Middle frontal gyrus (tissue), 1 donor: ENCODE results near the gene ACTR1B.
"Not testable (repeated sequence)": the region's sequence is repeated elsewhere in the genome, so short reads cannot be mapped to it uniquely, and the experiment has no call there.

ENCODE experiments used
- DNase-seq: peaks from one replicate; pipeline ENCODE4 v3.0.0-alpha.2; 2015; ENCODE audit warnings: low spot score; ENCODE audit errors: extremely low spot score

ACTR1B gene

GRCh38 chr2:97659256-97660043 lies 4.4 kb downstream of the ACTR1B start:
- DNase-seq: no peak

- no peak for DNase-seq
These were observed 5.1 kb downstream of the ACTR1B start for GRCh38 chr2:97658691-97659157.

GRCh38 chr2:97657986-97658690 lies 5.7 kb downstream of the ACTR1B start:
- no peak for DNase-seq

GRCh38 chr2:97656905-97657587 lies 6.8 kb downstream of the ACTR1B start:
- no peak for DNase-seq

- DNase-seq: no peak
These were observed 7.6 kb downstream of the ACTR1B start for GRCh38 chr2:97656129-97656755.

GRCh38 chr2:97654791-97655190 lies 9.1 kb downstream of the ACTR1B start:
- DNase-seq: no peak

GRCh38 chr2:97654309-97654708 lies 9.5 kb downstream of the ACTR1B start:
- no peak for DNase-seq

- no peak for DNase-seq
These were observed 10.0 kb downstream of the ACTR1B start for GRCh38 chr2:97653874-97654273.

GRCh38 chr2:97653473-97653872 lies 10.4 kb downstream of the ACTR1B start:
- no peak for DNase-seq

GRCh38 chr2:97651114-97651513 lies 12.7 kb downstream of the ACTR1B start:
- no peak for DNase-seq

GRCh38 chr2:97646977-97647376 lies 16.9 kb downstream of the ACTR1B start:
- no peak for DNase-seq

- DNase-seq: peak; percentile 98
These were observed 17.9 kb downstream of the ACTR1B start, which contains the start of gene COX5B for GRCh38 chr2:97645695-97646629. Gene COX5B, plus strand, starts transcription at chr2:97646062. Its CDS starts 25 bp downstream, at chr2:97646087.

- no peak for DNase-seq
These were observed 18.6 kb downstream of the ACTR1B start for GRCh38 chr2:97645112-97645694.

GRCh38 chr2:97644023-97644717 lies 19.7 kb downstream of the ACTR1B start:
- no peak for DNase-seq

GRCh38 chr2:97626049-97626430 lies 37.8 kb downstream of the ACTR1B start:
- not testable (repeated sequence) for DNase-seq

- DNase-seq: not testable (repeated sequence)
These were observed 38.3 kb downstream of the ACTR1B start for GRCh38 chr2:97625354-97626048.

GRCh38 chr2:97622976-97623375 lies 40.9 kb downstream of the ACTR1B start:
- DNase-seq: not testable (repeated sequence)

GRCh38 chr2:97620492-97620891 lies 43.4 kb downstream of the ACTR1B start:
- not testable (repeated sequence) for DNase-seq
